GM12878 (cell line): ENCODE results near the gene PTGDR2. TPM values are rescaled to one million over a fixed set of nuclear protein-coding genes. Genes with fewer than 3 reads are reported as not detected.
A peak's percentile ranks its signal among the peaks of the same experiment; 100 is the strongest.

Experiments used
- ATAC-seq: fragments of 200-7000 bp; cut with Tn5 transposase; 3 replicates; pipeline ENCODE4 v1.9.1; 2020; ENCODE audit warnings: mild to moderate bottlenecking, moderate library complexity
- BruUV-seq: library from RNA; stranded (reverse); fragments of 400-500 nt; replicated peaks from 2 replicates; lab custom pipeline; 2021; lab: Mats Ljungman, UMichigan
- CTCF ChIA-PET: fragments of 300-600 bp; sonication (Branson Sonifier 250); formaldehyde crosslinking; extraction: SDS; loops from one replicate; lab custom pipeline; 2021; ENCODE audit warnings: inconsistent platforms; lab: Yijun Ruan, JAX
- POLR2A ChIA-PET: fragments of 350-600 bp; formaldehyde crosslinking; extraction: SDS; loops from one replicate; lab custom pipeline; 2021; ENCODE audit warnings: inconsistent platforms; lab: Charles Lee
- RAD21 ChIA-PET: fragments of 300-600 bp; sonication (Branson Sonifier 250); formaldehyde crosslinking; loops from one replicate; lab custom pipeline; 2023; ENCODE audit warnings: antibody characterized with exemption; ENCODE audit not compliant: unreplicated experiment; lab: Charles Lee
- SMC1A ChIA-PET: fragments of 300-600 bp; sonication (Branson Sonifier 250); formaldehyde crosslinking; loops from one replicate; lab custom pipeline; 2023; ENCODE audit not compliant: unreplicated experiment, uncharacterized antibody; lab: Charles Lee
- DNase-seq: peaks from one replicate; pipeline ENCODE4 v3.0.0-alpha.2; 2011; ENCODE audit warnings: low read depth, low spot score
- FAIRE-seq: peaks from 3 replicates; lab custom pipeline; 2011; peaks lifted over from hg19 to GRCh38; lab: Jason Lieb, UNC
- H2AFZ ChIP-seq: 2 replicates; pipeline ENCODE4 v1.6.0; 2011; ENCODE audit warnings: low read depth, low read length, control low read depth; ENCODE audit not compliant: control insufficient read depth
- H3K27ac ChIP-seq: 2 replicates; pipeline ENCODE4 v1.5.1; 2011; ENCODE audit warnings: control low read depth; ENCODE audit not compliant: control insufficient read depth, insufficient read depth
- H3K27me3 ChIP-seq, 2 experiments: replicated peaks in 1 of 2; 2 replicates each; pipeline versions ENCODE4 v1.6.0 to v1.6.1; 2011; ENCODE audit warnings: low read length in 1 of 2; ENCODE audit not compliant: control insufficient read depth in 2 of 2, insufficient read depth in 2 of 2
- H3K36me3 ChIP-seq, 2 experiments: 2 replicates each; pipeline ENCODE4 v1.5.1; 2011; ENCODE audit warnings: low read length in 1 of 2; ENCODE audit not compliant: control insufficient read depth in 2 of 2, insufficient read depth in 2 of 2
- H3K4me1 ChIP-seq: 2 replicates; pipeline ENCODE4 v1.6.1; 2011; ENCODE audit warnings: mild to moderate bottlenecking, low read length, moderate library complexity, mixed read lengths; ENCODE audit not compliant: control insufficient read depth, insufficient read depth
- H3K4me2 ChIP-seq: 2 replicates; pipeline ENCODE4 v1.6.0; 2011; ENCODE audit warnings: control low read depth; ENCODE audit not compliant: control insufficient read depth, insufficient read depth
- H3K4me3 ChIP-seq: fragments of 200-600 bp; sonication (generic); 2 replicates; pipeline ENCODE4 v1.5.1; 2016
- H3K79me2 ChIP-seq: 2 replicates; pipeline ENCODE4 v1.6.0; 2011; ENCODE audit warnings: low read length; ENCODE audit not compliant: control insufficient read depth, insufficient read depth
- H3K9ac ChIP-seq: 2 replicates; pipeline ENCODE4 v1.8.0; 2011; ENCODE audit warnings: low read length, control low read depth, mixed read lengths; ENCODE audit not compliant: control insufficient read depth, insufficient read depth
- H3K9me3 ChIP-seq: replicated peaks from 3 replicates; pipeline ENCODE4 v1.5.1; 2011; ENCODE audit warnings: mild to moderate bottlenecking, low read length; ENCODE audit not compliant: control insufficient read depth, insufficient read depth
- H4K20me1 ChIP-seq: 2 replicates; pipeline ENCODE4 v1.6.0; 2011; ENCODE audit not compliant: control insufficient read depth, insufficient read depth
- BCL3 ChIP-seq: IDR thresholded peaks from 2 replicates; pipeline ENCODE4 v1.6.1; 2011; ENCODE audit warnings: borderline replicate concordance, low read depth, mild to moderate bottlenecking, moderate library complexity, low read length; ENCODE audit not compliant: insufficient read depth, poor library complexity, severe bottlenecking
- BHLHE40 ChIP-seq, 2 experiments: fragments of 450-650 bp in 1 of 2; IDR thresholded peaks; 2 replicates each; pipeline ENCODE4 v1.6.1; 2011 to 2017; ENCODE audit warnings: low read depth in 2 of 2, borderline replicate concordance in 1 of 2, improper control_type of control experiment in 1 of 2, low read length in 1 of 2, mild to moderate bottlenecking in 1 of 2
- CUX1 ChIP-seq: IDR thresholded peaks from 2 replicates; pipeline ENCODE4 v1.6.1; 2012; ENCODE audit warnings: improper control_type of control experiment, low read depth, low read length; ENCODE audit not compliant: insufficient replicate concordance
- MTA2 ChIP-seq: fragments of 450-650 bp; IDR thresholded peaks from 2 replicates; pipeline ENCODE4 v1.6.1; 2016; ENCODE audit warnings: low read depth, mild to moderate bottlenecking, moderate library complexity
- SMARCA5 ChIP-seq: fragments of 450-650 bp; IDR thresholded peaks from 2 replicates; pipeline ENCODE4 v1.6.1; 2017; ENCODE audit warnings: mild to moderate bottlenecking
- WRNIP1 ChIP-seq: IDR thresholded peaks from 2 replicates; pipeline ENCODE4 v1.6.1; 2011; ENCODE audit warnings: low read depth, low read length, improper control_type of control experiment, borderline replicate concordance
- ZBTB40 ChIP-seq: fragments of 450-650 bp; IDR thresholded peaks from 2 replicates; pipeline ENCODE4 v1.6.1; 2016; ENCODE audit warnings: mild to moderate bottlenecking, moderate library complexity, borderline replicate concordance
- ZNF207 ChIP-seq: fragments of 450-650 bp; IDR thresholded peaks from 2 replicates; pipeline ENCODE4 v1.6.1; 2014; ENCODE audit warnings: antibody characterized with exemption, mild to moderate bottlenecking, borderline replicate concordance
- ZNF384 ChIP-seq: IDR thresholded peaks from 2 replicates; pipeline ENCODE4 v1.6.1; 2012; ENCODE audit warnings: low read depth, mild to moderate bottlenecking, low read length, improper control_type of control experiment, borderline replicate concordance
- WGBS: methylation state at CpG from one replicate; pipeline ENCODE4 v1.1.6; 2016; ENCODE audit warnings: low lambda C conversion rate; ENCODE audit not compliant: insufficient replicate concordance, insufficient coverage; ENCODE audit errors: missing lambda C conversion rate; 5-methylcytosine and 5-hydroxymethylcytosine counted together
- in situ Hi-C: fragments of 300-500 bp; cut with MboI; formaldehyde crosslinking; loops from 9 replicates; pipeline ENCODE4 v1.14.3; 2018; ENCODE audit warnings: mixed read lengths
- intact Hi-C: fragments of 100-400 bp; cut with micrococcal nuclease; formaldehyde crosslinking; loops from one replicate; pipeline ENCODE4 v1.14.2; 2022; ENCODE audit not compliant: unreplicated experiment
- polyA plus RNA-seq, 11 experiments: library from polyadenylated mRNA; depleted of rRNA in 4 of 11; unstranded in 6 of 11; stranded (reverse) in 5 of 11; fragments of >200 nt; fragmentation: Nextera tagmentation in 4 of 11; fragmentation: Illumina TruSeq in 1 of 11; extraction: Ambion mirVana in 4 of 11; extraction: Trizol in 1 of 11; gene quantifications; 1 replicate in 1 of 11; 2 replicates in 10 of 11; pipeline versions ENCODE4 v1.2.1 to v1.2.3, GENCODE V29; 2011 to 2016; ENCODE audit warnings: inconsistent platforms in 2 of 11, missing spikeins in 2 of 11, low read depth in 1 of 11
- total RNA-seq, 4 experiments: library from RNA; depleted of rRNA in 3 of 4; stranded (reverse); fragments of >200 nt in 3 of 4; fragmentation: Illumina TruSeq in 1 of 4; extraction: Trizol in 1 of 4; gene quantifications; 2 replicates each; pipeline versions ENCODE4 v1.2.1 to v1.2.3, GENCODE V29; 2013 to 2021

The PTGDR2 gene
- total and polyA plus RNA-seq, 10 of the 15 experiments (the other 5 are each of a cell fraction or from before 2014, with no cell fraction given), result 0.01 to 0.28 (median 0.15) TPM; not detected in 6

DNA sequence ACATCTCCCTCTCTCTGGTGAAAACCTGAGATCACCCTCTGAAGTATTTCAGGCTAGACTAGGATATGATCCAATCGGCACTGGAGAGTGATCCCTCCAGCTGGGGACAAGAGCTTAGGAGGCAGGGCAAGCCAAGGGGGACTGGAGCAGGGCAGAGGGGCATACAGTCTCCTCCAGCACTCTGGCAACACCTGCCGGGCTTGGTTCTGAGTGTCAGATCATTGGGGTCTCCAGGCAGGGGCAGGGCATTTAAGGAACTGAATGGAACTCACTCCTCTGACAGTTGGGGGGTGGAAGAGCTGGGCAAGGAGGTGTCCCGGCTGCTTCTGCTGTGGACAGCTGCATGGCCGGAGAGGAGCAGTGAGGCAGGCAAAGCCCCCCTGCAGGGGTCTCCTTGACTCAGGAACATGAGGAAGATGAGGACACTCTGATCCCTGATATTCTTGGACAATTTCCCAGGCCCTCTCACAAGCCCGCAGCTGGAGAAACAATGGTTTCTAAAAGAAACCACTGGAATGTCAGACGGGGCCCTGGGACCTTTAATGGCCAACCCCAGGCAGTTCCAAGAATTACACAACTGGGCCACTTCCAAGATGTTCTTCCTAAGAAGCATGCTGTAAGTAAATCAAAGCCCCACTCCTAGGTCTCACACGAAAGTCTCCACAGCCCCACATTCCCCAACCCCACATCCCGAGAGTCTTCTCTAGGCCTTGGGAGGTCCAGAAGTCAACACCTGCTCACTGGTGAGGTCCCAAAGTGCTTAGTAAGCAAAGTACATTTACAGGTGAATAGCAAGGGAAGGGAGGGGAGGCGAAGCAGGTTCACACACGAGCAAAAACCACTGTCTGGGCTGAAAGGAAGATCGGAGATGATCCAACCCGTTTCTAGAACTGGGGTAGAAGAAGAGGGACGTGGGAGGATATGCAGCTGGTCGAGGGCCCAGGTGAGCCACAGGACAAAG, 15.0 kb downstream of the PTGDR2 start:
- Histone ChIP-seq H3K4me3 (no peak overlapping the region), H2AFZ (peak overlapping the region; percentile 99), H3K9me3 (no peaks in the 10 kb centered on the region), H3K9ac (no peak overlapping the region), H3K79me2 (peaks cover 43% of the 10 kb centered on the region), H3K27me3 (no peaks in the 10 kb centered on the region), H3K36me3 (no peaks in the 10 kb centered on the region; a peak in 2 of 4 replicates), H4K20me1 (no peaks in the 10 kb centered on the region), H3K4me2 (peak overlapping the region; percentile 86), H3K4me1 (peaks cover 4% of the 10 kb centered on the region), H3K27ac (no peak overlapping the region)
- in situ Hi-C loops (no loop called here), intact Hi-C loops (loop anchor here (10.0 kb wide), 1 partner anchor 114 kb away; the partner anchor contains the start of gene SLC15A3)
- DNase-seq (no peak), ATAC-seq (no peak), FAIRE-seq (no peak)
- ChIA-PET SMC1A (interaction anchor here (1.0 to 2.0 kb wide), 4 partner anchors 9 to 346 kb away, joined by 3 to 6 read pairs (median 4); no protein-coding TSS in a partner anchor), POLR2A (interaction anchor here (0.6 kb wide), 1 partner anchor 49 kb away, joined by 7 read pairs; no protein-coding TSS in a partner anchor), CTCF (interaction anchor here (0.6 to 2.5 kb wide), 4 partner anchors 9 to 216 kb away, joined by 3 to 18 read pairs (median 4); no protein-coding TSS in a partner anchor), RAD21 (interaction anchor here (1.2 kb wide), 1 partner anchor 9 kb away, joined by 3 read pairs; no protein-coding TSS in a partner anchor)
- 78% methylated on average over 14 of the region's 14 CpGs for WGBS
- BruUV-seq, result no TSS peak
- no peak for TF ChIP-seq SMARCA5
- no peak for TF ChIP-seq ZNF384
- TF ChIP-seq BCL3, result no peak
- TF ChIP-seq MTA2, result no peak
- TF ChIP-seq BHLHE40 (IDR thresholded peaks at IDR 0.05; ENCODE audit: borderline replicate concordance in 1 of 2, low read depth in 2 of 2, low read length in 1 of 2), result no peak
- no peak for TF ChIP-seq ZBTB40
- no peak for TF ChIP-seq CUX1
- no peak for TF ChIP-seq ZNF207
- TF ChIP-seq WRNIP1, result no peak
